K562 (cell line): ENCODE measurements around the gene SV2C. TPM values are rescaled to one million over a fixed set of nuclear protein-coding genes. Genes with fewer than 3 reads are reported as not detected.

Source experiments
- ARNT ChIP-seq, 2 experiments: fragments of 450-650 bp; IDR thresholded peaks; 2 replicates each; pipeline ENCODE4 v1.6.1; 2016; ENCODE audit warnings: mild to moderate bottlenecking in 1 of 2
- DMBX1 ChIP-seq: fragments of 250-450 bp; sonication (Bioruptor Pico); IDR thresholded peaks from 2 replicates; pipeline ENCODE4 v1.8.0; 2022; ENCODE audit warnings: inconsistent platforms, mild to moderate bottlenecking, moderate library complexity, borderline replicate concordance
- HLTF ChIP-seq: fragments of 450-650 bp; IDR thresholded peaks from 2 replicates; pipeline ENCODE4 v1.6.1; 2016
- NFE2 ChIP-seq: IDR thresholded peaks from 2 replicates; pipeline ENCODE4 v1.6.1; 2014; ENCODE audit warnings: antibody characterized with exemption, low read depth
- TAF1 ChIP-seq: IDR thresholded peaks from 2 replicates; pipeline ENCODE4 v1.6.1; 2011; ENCODE audit warnings: mild to moderate bottlenecking, low read length, moderate library complexity; ENCODE audit not compliant: insufficient read depth, control insufficient read depth, severe bottlenecking; ENCODE audit errors: extremely low read depth
- polyA plus RNA-seq, 8 experiments: library from polyadenylated mRNA; depleted of rRNA in 4 of 8; stranded (reverse) in 5 of 8; unstranded in 3 of 8; fragments of >200 nt; fragmentation: Nextera tagmentation in 2 of 8; fragmentation: Illumina TruSeq in 1 of 8; extraction: Ambion mirVana in 2 of 8; extraction: Trizol in 1 of 8; gene quantifications; 2 replicates each; pipeline versions ENCODE4 v1.2.1 to v1.2.3, GENCODE V29; 2011 to 2014; ENCODE audit warnings: inconsistent platforms in 1 of 8, missing spikeins in 1 of 8
- total RNA-seq, 7 experiments: library from RNA; depleted of rRNA in 6 of 7; stranded (reverse); fragments of >200 nt in 6 of 7; fragmentation: Illumina TruSeq in 2 of 7; extraction: Trizol in 2 of 7; gene quantifications; 2 replicates each; pipeline versions ENCODE4 v1.2.1 to v1.2.3, GENCODE V29; 2011 to 2021; ENCODE audit warnings: low replicate concordance in 1 of 7
- TF ChIP-seq, protein P1 (sequence below): fragments of 200-600 bp; sonication (generic); IDR thresholded peaks from one replicate; pipeline ENCODE4 v1.6.1; 2012; ENCODE audit warnings: mild to moderate bottlenecking, low read depth, low read length, inconsistent platforms
- TF ChIP-seq, protein P2 (sequence below), 2 experiments: fragments of 450-650 bp; IDR thresholded peaks; 2 replicates each; pipeline ENCODE4 v1.6.1; 2016; ENCODE audit warnings: mild to moderate bottlenecking in 2 of 2, borderline replicate concordance in 1 of 2, low read depth in 1 of 2, moderate library complexity in 1 of 2

The SV2C gene
- total and polyA plus RNA-seq, 9 of the 15 experiments (the other 6 are each of a cell fraction or from before 2014, with no cell fraction given), result 0.05 TPM; not detected in 8

DNA sequence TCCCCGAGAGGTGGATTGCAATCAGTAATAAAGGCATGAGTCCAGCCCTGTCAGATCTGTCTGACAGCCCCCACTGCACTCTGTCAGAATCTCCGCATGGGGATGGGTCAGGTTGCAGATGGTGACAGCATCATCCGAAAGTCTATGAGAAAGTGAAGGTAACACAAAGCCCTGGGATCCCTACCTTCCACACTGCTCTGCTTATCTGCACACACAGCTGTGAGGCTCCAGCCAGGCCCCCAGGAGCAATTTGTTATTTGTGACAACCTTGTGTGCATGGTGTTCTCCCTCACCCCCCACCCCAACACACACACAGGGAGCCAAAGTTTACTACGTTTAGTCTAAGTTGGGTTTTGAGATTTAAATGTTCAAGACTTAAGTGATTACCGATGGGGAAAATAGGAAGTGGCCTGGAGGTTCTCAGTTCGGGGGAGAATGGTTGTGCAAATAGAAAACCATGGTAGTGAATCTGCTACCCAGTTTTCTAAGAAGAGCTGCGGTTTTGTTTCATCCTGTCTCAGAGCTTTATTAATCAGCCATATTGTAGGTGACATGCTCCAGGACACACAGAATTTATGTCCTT lies 92.7 kb downstream of the SV2C start (continued):
- TF ChIP-seq, protein P1, sequence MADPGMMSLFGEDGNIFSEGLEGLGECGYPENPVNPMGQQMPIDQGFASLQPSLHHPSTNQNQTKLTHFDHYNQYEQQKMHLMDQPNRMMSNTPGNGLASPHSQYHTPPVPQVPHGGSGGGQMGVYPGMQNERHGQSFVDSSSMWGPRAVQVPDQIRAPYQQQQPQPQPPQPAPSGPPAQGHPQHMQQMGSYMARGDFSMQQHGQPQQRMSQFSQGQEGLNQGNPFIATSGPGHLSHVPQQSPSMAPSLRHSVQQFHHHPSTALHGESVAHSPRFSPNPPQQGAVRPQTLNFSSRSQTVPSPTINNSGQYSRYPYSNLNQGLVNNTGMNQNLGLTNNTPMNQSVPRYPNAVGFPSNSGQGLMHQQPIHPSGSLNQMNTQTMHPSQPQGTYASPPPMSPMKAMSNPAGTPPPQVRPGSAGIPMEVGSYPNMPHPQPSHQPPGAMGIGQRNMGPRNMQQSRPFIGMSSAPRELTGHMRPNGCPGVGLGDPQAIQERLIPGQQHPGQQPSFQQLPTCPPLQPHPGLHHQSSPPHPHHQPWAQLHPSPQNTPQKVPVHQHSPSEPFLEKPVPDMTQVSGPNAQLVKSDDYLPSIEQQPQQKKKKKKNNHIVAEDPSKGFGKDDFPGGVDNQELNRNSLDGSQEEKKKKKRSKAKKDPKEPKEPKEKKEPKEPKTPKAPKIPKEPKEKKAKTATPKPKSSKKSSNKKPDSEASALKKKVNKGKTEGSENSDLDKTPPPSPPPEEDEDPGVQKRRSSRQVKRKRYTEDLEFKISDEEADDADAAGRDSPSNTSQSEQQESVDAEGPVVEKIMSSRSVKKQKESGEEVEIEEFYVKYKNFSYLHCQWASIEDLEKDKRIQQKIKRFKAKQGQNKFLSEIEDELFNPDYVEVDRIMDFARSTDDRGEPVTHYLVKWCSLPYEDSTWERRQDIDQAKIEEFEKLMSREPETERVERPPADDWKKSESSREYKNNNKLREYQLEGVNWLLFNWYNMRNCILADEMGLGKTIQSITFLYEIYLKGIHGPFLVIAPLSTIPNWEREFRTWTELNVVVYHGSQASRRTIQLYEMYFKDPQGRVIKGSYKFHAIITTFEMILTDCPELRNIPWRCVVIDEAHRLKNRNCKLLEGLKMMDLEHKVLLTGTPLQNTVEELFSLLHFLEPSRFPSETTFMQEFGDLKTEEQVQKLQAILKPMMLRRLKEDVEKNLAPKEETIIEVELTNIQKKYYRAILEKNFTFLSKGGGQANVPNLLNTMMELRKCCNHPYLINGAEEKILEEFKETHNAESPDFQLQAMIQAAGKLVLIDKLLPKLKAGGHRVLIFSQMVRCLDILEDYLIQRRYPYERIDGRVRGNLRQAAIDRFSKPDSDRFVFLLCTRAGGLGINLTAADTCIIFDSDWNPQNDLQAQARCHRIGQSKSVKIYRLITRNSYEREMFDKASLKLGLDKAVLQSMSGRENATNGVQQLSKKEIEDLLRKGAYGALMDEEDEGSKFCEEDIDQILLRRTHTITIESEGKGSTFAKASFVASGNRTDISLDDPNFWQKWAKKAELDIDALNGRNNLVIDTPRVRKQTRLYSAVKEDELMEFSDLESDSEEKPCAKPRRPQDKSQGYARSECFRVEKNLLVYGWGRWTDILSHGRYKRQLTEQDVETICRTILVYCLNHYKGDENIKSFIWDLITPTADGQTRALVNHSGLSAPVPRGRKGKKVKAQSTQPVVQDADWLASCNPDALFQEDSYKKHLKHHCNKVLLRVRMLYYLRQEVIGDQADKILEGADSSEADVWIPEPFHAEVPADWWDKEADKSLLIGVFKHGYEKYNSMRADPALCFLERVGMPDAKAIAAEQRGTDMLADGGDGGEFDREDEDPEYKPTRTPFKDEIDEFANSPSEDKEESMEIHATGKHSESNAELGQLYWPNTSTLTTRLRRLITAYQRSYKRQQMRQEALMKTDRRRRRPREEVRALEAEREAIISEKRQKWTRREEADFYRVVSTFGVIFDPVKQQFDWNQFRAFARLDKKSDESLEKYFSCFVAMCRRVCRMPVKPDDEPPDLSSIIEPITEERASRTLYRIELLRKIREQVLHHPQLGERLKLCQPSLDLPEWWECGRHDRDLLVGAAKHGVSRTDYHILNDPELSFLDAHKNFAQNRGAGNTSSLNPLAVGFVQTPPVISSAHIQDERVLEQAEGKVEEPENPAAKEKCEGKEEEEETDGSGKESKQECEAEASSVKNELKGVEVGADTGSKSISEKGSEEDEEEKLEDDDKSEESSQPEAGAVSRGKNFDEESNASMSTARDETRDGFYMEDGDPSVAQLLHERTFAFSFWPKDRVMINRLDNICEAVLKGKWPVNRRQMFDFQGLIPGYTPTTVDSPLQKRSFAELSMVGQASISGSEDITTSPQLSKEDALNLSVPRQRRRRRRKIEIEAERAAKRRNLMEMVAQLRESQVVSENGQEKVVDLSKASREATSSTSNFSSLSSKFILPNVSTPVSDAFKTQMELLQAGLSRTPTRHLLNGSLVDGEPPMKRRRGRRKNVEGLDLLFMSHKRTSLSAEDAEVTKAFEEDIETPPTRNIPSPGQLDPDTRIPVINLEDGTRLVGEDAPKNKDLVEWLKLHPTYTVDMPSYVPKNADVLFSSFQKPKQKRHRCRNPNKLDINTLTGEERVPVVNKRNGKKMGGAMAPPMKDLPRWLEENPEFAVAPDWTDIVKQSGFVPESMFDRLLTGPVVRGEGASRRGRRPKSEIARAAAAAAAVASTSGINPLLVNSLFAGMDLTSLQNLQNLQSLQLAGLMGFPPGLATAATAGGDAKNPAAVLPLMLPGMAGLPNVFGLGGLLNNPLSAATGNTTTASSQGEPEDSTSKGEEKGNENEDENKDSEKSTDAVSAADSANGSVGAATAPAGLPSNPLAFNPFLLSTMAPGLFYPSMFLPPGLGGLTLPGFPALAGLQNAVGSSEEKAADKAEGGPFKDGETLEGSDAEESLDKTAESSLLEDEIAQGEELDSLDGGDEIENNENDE, result no peak
- no peak; a peak in 2 of 4 replicates for TF ChIP-seq ARNT (IDR thresholded peaks at IDR 0.05)
- TF ChIP-seq HLTF, result 0 out of 2 replicates have a peak, but pooled peaks have one; percentile 16
- TF ChIP-seq NFE2, result no peak
- peak; percentile 55; the same call in 1 of the 2 replicates for TF ChIP-seq DMBX1 (CRISPR knock-in tag)
- TF ChIP-seq, protein P2, sequence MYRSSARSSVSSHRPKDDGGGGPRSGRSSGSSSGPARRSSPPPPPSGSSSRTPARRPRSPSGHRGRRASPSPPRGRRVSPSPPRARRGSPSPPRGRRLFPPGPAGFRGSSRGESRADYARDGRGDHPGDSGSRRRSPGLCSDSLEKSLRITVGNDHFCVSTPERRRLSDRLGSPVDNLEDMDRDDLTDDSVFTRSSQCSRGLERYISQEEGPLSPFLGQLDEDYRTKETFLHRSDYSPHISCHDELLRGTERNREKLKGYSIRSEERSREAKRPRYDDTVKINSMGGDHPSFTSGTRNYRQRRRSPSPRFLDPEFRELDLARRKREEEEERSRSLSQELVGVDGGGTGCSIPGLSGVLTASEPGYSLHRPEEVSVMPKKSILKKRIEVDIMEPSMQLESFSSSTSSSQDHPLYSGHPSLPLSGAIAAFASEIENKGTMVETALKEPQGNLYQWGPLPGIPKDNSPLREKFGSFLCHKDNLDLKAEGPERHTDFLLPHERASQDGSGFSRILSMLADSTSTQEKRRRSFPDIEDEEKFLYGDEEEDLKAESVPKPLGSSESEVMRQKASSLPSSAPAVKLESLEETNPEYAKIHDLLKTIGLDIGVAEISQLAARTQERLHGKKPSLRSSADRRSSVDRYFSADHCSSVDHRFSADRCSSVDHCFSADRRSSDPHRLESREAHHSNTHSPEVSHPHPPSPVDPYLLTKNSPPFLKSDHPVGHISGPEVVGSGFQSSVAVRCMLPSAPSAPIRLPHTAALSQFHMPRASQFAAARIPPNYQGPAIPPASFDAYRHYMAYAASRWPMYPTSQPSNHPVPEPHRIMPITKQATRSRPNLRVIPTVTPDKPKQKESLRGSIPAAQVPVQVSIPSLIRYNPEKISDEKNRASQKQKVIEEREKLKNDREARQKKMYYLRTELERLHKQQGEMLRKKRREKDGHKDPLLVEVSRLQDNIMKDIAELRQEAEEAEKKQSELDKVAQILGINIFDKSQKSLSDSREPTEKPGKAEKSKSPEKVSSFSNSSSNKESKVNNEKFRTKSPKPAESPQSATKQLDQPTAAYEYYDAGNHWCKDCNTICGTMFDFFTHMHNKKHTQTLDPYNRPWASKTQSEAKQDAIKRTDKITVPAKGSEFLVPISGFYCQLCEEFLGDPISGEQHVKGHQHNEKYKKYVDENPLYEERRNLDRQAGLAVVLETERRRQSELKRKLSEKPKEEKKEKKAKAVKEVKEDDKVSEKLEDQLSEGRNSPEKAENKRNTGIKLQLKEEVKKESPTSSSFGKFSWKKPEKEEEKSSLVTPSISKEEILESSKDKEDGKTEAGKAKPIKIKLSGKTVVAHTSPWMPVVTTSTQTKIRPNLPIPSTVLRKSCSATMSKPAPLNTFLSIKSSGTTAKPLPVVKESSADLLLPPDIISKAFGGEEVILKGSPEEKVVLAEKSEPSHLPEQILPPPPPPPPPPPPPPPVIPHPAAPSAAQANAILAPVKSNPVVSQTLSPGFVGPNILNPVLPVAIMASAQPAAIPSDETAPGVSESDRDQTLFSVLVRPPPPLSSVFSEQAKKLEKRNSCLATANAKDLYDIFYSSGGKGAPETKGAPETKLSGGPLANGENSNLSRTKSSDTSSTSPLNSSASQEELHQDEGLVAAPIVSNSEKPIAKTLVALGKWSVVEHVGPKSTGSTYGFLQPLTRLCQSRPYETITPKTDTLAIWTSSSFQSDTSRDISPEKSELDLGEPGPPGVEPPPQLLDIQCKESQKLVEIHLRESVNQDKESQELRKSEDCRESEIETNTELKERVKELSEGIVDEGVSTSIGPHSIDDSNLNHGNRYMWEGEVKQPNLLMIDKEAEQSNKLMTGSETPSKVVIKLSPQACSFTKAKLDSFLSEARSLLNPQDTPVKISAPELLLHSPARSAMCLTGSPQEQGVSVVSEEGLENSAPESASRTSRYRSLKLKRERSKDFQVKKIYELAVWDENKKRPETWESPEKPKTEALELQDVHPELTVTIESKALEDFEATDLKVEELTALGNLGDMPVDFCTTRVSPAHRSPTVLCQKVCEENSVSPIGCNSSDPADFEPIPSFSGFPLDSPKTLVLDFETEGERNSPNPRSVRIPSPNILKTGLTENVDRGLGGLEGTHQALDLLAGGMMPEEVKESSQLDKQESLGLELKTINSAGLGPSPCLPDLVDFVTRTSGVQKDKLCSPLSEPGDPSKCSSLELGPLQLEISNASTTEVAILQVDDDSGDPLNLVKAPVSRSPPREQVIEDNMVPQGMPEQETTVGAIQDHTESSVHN (IDR thresholded peaks at IDR 0.05; ENCODE audit: borderline replicate concordance in 1 of 2, low read depth in 1 of 2), result peak in 1 of 2 experiments; percentile 93; a peak in 2 of 4 replicates
- TF ChIP-seq TAF1, result peak; percentile 29
